ENCODE data around the gene FAM177B.

- TF ChIP-seq, protein P1, sequence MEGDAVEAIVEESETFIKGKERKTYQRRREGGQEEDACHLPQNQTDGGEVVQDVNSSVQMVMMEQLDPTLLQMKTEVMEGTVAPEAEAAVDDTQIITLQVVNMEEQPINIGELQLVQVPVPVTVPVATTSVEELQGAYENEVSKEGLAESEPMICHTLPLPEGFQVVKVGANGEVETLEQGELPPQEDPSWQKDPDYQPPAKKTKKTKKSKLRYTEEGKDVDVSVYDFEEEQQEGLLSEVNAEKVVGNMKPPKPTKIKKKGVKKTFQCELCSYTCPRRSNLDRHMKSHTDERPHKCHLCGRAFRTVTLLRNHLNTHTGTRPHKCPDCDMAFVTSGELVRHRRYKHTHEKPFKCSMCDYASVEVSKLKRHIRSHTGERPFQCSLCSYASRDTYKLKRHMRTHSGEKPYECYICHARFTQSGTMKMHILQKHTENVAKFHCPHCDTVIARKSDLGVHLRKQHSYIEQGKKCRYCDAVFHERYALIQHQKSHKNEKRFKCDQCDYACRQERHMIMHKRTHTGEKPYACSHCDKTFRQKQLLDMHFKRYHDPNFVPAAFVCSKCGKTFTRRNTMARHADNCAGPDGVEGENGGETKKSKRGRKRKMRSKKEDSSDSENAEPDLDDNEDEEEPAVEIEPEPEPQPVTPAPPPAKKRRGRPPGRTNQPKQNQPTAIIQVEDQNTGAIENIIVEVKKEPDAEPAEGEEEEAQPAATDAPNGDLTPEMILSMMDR (IDR thresholded peaks at IDR 0.05): no peak
- no peak for TF ChIP-seq EP300 (IDR thresholded peaks at IDR 0.05; ENCODE audit: low read depth)
These were observed 24.5 kb upstream of the FAM177B start, which contains the start of the genes AIDA and BROX for GRCh38 chr1:222712253-222713090.
